ENCODE results near the gene CLEC12A.

- TF ChIP-seq POLR2A (IDR thresholded peaks at IDR 0.05) (no peak), POLR2AphosphoS5 (IDR thresholded peaks at IDR 0.05) (no peak)
- TF ChIP-seq, protein P1, sequence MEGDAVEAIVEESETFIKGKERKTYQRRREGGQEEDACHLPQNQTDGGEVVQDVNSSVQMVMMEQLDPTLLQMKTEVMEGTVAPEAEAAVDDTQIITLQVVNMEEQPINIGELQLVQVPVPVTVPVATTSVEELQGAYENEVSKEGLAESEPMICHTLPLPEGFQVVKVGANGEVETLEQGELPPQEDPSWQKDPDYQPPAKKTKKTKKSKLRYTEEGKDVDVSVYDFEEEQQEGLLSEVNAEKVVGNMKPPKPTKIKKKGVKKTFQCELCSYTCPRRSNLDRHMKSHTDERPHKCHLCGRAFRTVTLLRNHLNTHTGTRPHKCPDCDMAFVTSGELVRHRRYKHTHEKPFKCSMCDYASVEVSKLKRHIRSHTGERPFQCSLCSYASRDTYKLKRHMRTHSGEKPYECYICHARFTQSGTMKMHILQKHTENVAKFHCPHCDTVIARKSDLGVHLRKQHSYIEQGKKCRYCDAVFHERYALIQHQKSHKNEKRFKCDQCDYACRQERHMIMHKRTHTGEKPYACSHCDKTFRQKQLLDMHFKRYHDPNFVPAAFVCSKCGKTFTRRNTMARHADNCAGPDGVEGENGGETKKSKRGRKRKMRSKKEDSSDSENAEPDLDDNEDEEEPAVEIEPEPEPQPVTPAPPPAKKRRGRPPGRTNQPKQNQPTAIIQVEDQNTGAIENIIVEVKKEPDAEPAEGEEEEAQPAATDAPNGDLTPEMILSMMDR (IDR thresholded peaks at IDR 0.05): no peak
These were observed 60.6 kb downstream of the CLEC12A start for GRCh38 chr12:10031771-10032175.
